Measurements from ENCODE around the gene DDX46.
A peak's percentile ranks its signal among the peaks of the same experiment; 100 is the strongest.

DDX46 gene

GRCh38 chr5:134877159-134877558 lies 118.6 kb downstream of the DDX46 start:
- TF ChIP-seq POLR2A (IDR thresholded peaks at IDR 0.05; ENCODE audit: low read length) (no peak), GATA1 (IDR thresholded peaks at IDR 0.05; ENCODE audit: low read depth, low read length) (no peak)
- DNase-seq = peak; percentile 55 to 81

DNA sequence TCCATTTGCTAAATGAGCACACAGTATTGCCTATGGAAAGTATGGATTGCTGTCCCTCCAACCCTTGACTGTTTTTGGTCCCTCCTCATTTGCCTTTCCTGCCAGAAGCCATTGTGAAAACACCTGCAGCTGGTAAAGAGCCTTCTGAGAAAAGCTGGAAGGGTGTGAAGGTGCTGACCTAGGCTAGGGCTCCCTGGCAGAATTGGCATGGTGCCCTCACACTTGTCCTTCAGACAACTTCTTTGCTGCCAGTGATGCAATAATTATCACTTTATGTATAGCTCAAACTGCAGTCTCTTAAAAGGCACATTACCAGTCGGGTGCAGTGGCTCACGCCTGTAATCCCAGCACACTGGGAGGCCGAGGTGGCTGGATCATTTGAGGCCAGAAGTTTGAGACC lies 119.8 kb downstream of the DDX46 start:
- peak; percentile 29 to 32 for DNase-seq
- no peak for TF ChIP-seq POLR2A (IDR thresholded peaks at IDR 0.05; ENCODE audit: low read length)
- no peak for TF ChIP-seq GATA1 (IDR thresholded peaks at IDR 0.05; ENCODE audit: low read depth, low read length)

GRCh38 chr5:134879456-134879855 lies 120.9 kb downstream of the DDX46 start:
- no peak for DNase-seq
- TF ChIP-seq POLR2A (IDR thresholded peaks at IDR 0.05; ENCODE audit: low read length) (no peak), GATA1 (IDR thresholded peaks at IDR 0.05; ENCODE audit: low read depth, low read length) (no peak)

All from erythroblast (primary cell).